Activated T-helper 9 cell treated with anti-CD3 and anti-CD28 coated beads, Interleukin-2, amount 50 U/mL, for 16 hours (primary cell): ENCODE measurements around the gene TUBA8.
"Not testable (repeated sequence)": the region's sequence is repeated elsewhere in the genome, so short reads cannot be mapped to it uniquely, and the experiment has no call there.

ENCODE experiments used
- DNase-seq: peaks from one replicate; pipeline ENCODE4 v3.0.0-alpha.2; 2020; ENCODE audit warnings: low read depth

TUBA8 gene

DNA sequence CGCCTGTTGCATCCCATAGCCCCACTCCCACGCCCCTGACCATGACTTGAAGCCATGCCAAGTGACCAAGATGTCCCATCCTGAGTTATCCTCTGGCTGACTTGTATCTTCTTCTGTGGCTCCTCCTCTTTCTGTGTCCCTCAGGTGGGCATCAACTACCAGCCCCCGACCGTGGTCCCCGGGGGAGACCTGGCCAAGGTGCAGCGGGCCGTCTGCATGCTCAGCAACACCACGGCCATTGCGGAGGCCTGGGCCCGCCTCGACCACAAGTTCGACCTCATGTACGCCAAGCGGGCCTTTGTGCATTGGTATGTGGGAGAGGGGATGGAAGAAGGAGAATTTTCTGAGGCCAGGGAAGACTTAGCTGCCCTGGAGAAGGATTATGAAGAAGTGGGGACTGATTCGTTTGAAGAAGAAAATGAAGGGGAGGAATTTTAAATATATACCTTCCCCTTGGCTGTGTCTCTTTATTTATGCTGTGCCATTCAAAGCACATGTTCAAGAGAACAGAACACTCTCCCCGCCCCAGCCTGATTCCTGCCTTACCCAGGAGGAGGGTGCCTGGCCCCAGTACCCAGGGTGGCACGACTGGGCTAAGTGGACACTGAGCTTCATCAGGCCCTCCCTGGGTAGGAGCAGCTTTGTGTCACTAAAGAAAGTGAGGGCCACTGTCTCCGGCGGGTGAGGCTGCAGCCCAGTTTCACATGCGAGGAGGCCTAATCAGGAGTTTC lies 20.3 kb downstream of the TUBA8 start:
- no peak for DNase-seq

DNA sequence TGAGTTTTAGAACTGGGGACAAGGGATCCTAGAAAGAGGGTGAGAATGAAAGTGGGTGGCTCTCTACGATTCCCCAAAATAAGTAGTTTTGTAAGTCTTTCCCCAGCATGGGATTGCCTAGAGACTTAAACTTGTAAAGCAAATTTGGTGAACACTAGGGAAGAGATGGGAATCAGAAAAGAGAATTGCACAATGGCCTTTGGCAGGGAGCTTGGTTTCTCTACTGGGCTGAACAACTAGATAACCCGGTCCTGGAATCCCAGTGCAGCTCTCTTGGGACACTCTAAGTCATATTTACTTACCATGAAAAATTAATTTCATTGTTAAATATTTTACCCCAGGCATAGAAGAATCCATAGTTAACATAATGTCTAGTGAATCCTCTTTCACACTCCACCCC lies 22.8 kb downstream of the TUBA8 start:
- DNase-seq, result no peak

DNA sequence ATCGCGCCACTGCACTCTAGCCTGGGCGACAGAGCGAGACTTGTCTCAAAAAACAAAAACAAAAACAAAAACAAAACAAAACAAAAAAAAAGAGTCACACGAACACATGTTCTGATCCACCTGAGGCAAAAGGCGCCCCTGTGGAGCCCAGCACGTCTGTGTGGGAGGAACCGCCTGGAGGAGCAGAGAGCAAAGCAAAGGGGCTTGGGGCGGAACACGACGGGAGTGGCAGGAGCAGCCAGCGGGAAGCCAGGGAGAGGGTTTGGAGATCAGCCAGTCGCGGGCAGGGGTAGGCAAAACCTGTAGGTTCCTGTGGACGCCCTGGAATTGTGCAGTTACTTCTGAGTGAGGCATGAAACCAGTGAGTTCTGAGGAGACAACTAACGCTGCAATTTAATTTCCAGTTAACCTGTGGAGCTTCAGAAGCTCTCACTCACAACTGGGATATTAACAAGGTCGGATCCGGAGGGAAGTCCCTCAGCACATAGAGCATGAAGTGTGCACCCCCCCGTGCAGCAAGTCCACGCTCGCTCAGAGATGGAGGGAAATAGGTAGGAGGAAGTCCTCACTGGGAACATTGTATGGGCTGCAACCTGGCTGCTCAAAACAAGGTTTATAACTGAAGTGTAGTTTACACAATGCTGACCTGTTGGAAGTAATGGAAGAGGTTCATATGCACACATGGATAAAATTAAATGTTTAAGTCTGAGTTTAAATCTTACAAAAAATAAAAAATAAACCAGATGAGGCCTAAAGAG lies 26.1 kb downstream of the TUBA8 start:
- DNase-seq, result no peak

DNA sequence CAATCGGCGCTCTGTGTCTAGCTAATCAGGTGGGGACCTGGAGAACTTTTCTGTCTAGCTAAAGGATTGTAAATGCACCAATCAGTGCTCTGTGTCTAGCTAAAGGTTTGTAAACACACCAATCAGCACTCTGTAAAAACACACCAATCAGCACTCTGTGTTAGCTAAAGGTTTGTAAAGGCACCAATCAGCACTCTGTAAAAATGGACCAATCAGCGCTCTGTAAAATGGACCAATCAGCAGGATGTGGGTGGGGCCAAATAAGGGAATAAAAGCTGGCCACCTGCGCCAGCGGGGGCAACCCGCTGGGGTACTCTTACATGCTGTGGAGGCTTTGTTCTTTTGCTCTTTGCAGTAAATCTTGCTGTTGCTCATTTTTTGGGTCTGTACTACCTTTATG lies 30.4 kb downstream of the TUBA8 start:
- not testable (repeated sequence) for DNase-seq

DNA sequence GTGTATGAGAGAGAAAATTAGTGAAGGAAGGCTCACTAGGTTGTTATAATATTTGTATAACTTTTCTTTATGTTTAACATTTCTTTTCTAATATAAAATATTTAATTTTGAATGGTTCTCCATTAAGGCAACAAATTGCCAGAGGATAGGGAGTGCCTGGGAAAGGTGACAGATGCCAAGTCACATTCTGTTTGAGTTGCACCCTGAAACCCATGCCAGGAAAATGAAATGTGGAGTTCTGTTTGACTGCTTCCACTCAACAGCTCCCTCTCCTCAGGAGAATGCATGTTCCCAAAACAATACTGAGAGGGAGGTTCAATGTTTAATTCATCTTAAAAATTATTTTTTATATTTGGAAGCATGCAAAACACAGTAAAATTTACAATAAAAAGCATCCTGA lies 33.5 kb downstream of the TUBA8 start:
- DNase-seq, result no peak

DNA sequence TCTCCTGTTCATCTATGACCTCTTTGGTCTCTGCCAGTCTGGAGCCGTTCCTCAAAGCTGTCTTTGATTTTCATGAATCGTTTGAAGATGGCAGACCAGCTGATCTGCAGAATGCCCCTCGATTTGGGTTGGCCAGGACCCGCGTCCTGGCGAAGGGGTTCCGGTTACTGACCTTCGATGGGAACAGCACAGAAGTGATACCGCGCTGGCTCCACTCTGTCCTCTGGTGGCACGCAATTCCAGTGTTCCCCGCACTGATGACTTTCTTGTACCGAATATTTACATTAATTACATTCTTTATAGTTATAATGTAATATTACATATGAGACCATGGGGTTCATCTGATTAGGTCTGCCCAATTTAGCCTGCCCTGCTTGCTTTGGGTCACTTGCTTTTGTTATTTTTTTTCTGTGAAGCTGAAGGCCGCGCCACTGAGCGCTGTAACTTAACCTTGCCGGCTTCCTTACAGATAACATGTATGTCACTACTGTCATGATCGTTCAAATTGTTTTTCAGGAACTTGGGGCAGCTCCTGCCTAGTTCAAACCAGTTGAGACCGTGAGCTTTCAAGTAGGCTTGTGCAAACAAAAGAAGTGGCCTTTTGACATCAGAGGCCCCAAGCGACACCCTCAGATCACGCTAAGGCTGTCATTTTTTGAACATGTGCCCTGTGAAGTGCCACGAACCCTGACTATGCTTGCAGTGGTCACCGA lies 35.2 kb downstream of the TUBA8 start:
- DNase-seq, result no peak

DNA sequence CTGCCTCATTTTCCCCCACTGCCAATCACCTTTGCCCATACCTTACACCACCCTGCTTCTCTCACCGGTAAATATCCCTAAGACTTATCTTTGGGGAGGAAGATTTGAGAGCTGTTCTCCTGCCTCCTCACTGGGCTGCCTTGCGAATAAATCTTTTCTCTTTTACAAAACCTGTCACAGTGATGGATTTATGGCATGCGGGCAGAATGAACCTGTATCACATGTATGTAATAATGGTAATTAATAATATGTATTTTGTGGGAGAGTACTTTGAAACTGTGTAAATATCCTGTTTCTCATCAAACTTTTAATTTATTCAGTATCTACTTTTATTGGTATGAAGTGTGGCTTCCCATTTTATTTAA lies 35.8 kb downstream of the TUBA8 start:
- DNase-seq, result no peak

DNA sequence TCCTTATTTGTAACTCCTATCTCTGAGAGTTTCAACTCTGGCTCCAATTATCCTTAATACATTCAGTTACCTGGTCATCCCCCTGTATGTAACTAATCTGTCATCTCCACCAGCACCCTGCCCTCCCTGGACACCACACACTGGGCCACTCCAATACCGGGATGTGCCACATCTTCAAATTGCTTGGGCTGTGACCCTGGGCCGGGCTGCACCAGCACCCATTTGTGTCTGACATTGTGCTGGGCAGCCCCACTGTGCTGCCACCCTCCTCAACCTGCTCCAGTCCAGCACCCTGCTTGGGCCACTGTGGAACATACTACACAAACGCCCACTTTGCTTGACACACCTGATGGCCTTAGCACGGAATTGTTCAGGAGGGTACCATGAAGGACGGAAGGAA lies 37.2 kb downstream of the TUBA8 start:
- DNase-seq, result no peak

DNA sequence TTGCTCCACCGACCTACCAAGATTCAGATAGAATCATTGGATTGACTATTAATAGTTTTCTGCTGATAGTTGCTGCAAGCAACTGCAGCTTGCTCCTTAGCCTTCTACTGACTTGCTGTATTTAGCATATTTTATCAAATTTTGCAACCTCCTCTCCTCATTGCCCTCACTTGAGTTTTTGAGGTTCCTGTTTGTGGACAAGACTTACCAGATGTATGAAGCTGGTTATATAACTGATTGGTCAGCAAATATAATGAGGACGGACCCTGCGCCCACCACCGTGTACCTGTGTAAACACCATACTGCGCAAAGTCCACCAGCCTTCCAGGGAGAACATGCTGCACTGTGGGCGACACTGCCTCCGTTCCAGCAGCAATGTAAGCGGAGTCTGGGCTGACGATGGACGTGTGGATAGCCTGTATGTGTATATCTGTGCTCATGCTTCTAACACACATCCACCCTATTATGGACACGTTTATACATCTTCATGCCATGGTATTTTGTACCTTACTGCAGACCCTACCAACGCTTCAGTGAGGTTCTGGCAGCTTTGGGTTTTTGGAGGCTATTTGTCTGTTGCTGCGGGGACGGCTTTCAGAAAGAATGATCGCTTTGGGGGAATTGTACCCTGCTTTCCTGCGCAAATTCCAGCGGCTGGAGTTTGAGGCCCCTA lies 37.8 kb downstream of the TUBA8 start:
- no peak for DNase-seq

DNA sequence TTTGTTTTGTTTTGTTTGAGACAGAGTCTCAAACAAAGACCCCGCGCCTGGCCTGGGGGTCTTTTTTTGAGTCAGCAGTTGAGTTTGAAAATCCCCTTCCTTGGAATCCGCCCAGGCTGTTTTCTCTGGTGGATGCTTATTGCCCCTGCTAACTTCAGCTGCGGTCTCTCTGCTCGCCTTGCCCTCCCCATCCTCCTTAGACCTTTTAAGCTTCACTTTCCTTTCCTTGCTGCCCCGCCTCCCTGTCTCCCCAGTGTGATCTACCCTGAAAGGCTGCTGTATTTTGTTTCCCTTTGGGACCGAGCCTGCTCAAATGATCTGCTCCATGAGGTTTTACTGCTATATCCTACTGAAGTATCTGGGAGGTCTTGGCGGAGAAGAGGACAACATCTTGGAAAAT lies 41.9 kb downstream of the TUBA8 start:
- no peak for DNase-seq

DNA sequence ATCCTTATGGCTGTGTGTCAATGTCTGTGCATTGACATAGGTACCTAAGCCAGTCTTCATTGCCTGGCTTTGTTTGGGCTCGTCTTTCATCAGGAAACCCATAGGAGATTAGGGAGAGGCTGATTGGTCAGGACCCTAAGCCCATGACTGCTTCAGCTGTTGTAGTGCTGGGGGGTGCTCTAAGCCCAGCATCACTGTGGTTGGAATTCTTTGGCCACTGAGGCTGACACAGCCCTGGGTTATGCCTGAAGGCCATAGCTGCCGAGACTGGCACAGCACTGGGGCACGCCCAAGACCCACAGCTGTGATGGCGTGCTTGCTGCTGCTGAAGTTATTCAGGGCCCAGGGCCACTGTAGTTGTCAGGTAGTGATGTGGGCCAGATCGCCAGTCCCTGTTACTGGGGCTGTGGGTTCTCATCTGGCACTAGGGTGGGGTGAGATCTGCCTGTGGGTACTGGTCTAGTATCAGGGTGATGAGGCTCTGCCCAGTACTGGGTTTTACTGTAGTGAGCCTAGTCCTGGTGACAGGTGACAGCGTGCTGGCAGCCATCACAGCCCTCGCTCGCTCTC lies 44.3 kb downstream of the TUBA8 start:
- DNase-seq, result no peak

DNA sequence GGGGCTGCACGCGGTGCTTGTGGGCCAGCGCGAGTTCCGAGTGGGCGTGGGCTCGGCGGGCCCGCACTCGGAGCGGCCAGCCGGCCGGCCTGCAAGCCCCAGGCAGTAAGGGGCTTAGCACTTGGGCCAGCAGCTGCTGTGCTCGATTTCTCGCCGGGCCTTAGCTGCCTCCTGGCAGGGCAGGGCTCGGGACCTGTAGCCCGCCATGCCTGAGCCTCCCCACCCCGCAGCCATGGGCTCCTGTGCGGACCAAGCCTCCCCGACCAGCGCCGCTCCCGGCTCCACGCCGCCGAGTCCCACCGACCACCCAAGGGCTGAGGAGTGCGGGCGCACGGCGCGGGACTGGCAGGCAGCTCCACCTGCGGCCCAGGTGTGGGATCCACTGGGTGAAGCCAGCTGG lies 44.9 kb downstream of the TUBA8 start:
- not testable (repeated sequence) for DNase-seq

DNA sequence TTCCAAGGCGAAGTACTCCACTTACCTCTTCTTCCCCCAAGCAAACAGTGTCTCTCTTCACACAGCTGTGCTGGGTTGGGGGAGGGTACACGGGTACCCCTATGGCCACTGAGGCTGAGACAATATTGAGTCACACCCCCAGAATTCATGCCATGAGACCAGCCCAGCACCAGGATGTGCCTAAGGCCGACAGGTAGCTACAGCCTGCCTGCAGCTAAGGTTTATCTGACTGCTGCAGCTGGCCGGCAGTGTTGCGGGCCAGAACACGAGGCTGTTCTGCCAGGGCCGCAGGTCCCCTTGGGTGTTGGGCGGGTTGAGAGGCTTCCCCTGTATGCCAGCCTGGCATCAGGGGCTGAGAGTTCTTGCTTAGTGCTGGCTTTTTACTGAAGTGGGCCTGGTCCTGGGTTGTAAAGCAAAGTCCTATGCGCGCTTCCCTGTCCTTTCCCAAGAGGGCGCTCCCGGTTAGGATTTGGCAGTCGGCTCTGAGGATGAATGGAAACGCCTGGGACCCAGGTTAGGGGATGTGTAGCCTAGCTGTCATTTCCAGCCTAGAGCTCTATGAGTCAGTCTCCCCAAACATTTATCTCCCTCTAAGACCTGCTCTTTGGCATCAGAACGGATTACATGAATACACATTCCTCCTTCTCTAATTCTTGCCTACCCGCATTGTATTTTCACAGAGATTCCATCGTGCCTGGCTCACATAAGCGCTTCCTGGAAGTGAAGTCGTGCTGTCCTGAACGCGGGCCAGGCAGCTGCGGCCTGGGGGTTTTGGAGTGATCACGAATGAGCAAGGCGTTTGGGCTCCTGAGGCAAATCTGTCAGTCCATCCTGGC lies 46.5 kb downstream of the TUBA8 start:
- no peak for DNase-seq

DNA sequence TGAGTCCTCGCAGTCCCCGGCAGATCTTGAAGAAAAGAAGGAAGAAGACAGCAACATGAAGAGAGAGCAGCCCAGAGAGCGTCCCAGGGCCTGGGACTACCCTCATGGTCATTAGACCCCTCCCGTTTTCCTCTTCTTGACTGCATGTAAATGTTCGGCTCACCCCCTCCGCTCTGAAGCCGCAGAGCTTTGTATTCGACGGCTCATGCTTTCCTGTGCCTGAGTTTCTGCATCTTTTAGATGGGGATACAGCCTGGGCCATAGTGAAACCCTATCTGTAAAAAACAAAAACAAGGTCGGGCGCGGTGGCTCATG lies 47.1 kb downstream of the TUBA8 start:
- DNase-seq, result no peak

DNA sequence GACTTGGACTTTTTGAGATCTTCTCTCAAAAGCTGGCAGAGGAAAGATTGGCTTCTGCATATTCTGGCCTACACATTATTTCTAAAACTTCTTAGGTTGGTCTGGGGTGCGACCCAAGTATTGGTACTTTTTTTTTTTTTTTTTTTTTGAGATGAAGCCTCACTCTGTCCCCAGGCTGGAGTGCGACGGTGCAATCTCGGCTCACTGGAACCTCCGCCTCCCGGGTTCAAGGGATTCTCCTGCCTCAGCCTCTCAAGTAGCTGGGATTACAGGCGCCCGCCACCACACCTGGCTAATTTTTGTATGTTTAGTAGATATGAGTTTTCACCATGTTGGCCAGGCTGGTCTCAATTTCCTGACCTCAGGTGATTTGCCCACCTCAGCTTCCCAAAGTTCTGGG lies 50.0 kb downstream of the TUBA8 start:
- not testable (repeated sequence) for DNase-seq

DNA sequence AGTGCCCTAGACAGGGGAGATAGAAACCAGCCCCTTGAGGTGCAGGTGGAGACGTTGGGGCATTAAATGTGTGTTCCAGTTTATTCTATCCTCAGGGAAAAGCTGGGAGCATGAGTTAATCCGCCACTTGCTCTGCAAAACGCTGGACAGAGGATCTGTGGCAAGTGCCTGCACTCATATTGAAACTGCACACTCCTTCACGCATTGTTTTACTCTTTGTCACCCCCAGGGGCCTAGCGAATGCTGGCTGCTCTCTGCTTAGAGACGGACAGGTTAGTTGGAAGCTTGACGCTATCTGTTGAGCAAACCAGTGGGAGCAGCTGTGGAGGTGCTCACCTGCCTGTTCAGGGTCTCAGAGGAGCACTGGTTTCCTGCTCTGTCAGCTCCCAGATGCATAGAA lies 53.2 kb downstream of the TUBA8 start:
- DNase-seq, result not testable (repeated sequence)

DNA sequence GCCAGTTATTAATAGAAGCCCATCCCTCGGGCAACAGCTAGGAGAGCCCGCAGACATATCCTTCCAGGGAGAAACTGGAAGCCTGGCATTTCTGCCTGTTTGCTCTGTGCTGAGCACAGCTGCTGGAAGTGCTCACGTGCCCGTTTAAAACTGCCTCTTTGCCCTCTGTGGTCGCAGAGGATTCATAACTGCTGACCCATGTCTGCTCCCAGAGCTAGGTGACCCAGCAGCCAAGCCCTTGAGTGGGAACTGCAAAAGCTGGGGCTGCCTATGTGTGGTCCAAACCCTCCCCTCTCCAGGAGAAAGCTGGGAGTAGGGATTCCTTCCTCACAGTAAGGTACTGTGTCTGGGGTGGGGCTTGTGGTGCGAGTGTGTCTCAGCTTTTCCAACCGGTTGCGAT lies 54.0 kb downstream of the TUBA8 start:
- not testable (repeated sequence) for DNase-seq

DNA sequence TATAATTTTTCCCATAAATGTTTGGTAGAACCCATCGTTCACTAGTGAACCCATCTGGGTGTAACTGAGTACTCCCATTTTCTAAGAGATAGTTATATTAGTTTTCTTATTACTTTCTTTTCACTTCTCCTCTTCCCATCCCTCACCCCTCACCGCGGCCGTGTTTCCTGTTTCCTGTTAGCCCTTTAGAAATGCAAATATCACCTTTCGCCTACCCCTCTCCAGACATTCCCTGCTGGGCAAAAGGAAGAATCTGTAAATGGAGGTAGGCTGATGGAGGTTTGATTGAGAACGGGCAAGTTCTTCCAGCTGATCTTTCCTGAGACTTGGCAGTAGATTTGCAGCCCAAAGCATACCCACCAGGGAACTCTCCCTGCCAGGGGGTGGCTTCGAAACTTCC lies 54.7 kb downstream of the TUBA8 start:
- DNase-seq, result not testable (repeated sequence)

DNA sequence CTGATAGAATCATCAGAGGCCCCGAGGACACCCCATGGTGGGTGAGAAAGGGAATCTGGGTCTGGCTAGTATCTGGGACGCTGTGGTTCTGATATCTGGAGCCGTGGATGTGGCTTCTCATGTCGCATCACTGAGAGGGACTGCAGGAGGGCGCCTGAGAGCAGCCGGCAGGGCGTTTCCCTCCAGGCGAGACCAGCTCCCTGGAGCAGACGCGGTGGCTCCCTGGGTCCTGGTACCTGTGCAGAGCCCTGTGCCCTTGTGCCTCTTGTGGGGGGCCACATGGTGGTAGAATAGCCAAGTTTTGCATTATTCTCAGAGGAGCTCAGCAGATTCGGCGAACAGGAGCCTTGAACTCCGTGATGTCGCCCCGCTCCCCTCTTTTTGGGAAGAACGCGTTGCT lies 59.7 kb downstream of the TUBA8 start:
- DNase-seq, result not testable (repeated sequence)

DNA sequence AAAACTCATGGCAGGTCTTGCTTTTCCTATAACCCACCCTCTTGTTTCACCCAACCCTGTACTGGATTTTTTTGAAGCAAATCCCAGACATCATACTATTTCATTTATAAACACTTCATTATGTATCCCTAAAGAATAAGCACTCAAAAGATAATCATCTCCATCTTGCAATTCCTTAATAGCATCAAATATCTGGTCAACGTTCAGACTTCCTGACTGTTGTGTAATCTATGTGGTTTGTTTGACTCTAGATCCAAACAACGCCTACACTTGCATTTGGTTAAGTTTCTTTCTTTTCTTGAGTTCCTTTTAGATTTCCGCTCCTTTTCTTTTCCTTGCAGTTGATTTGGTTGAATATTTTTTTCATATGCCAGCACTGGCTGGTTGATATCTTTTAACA lies 61.6 kb downstream of the TUBA8 start:
- DNase-seq, result not testable (repeated sequence)

DNA sequence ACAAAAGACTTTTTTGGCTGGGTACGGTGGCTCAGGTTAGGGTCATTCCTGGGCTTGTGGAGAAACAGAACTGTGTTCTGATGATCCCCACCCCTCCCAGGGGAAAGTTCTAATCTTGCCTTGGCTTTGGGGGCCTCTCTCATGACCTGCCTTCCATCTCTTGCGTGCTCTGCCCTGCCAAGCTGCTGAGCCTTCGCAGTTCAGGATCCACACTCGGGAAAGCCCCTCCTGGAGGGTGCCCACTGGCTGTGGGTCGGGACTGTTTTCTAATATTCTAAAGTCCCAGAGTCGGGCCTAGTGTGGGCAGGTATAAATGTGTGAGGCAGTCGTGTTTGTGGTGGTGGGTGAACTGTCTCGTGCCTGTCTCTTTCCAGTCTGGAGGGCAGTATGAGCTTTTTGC lies 62.2 kb downstream of the TUBA8 start:
- DNase-seq, result not testable (repeated sequence)
